NCI-H1105 treated with DMSO at 0.1 percent for 48 hours (cell line): ENCODE results near the gene HLF.
"Not testable (repeated sequence)": the region's sequence is repeated elsewhere in the genome, so short reads cannot be mapped to it uniquely, and the experiment has no call there.

Experiments used
- DNase-seq: peaks from one replicate; lab custom pipeline; 2025; lab: John Stamatoyannopoulos, UW

Gene HLF

GRCh38 chr17:55327225-55328088, 62.7 kb downstream of the HLF start:
- DNase-seq, result no peak

- DNase-seq, result not testable (repeated sequence)
Observed at GRCh38 chr17:55328514-55328913, 63.8 kb downstream of the HLF start.

GRCh38 chr17:55330344-55330933, 65.7 kb downstream of the HLF start:
- DNase-seq, result no peak

GRCh38 chr17:55332296-55333041, 67.7 kb downstream of the HLF start:
- DNase-seq, result peak; percentile 1

GRCh38 chr17:55334285-55334684, 69.5 kb downstream of the HLF start:
- no peak for DNase-seq

- DNase-seq, result no peak
Observed at GRCh38 chr17:55334881-55335540, 70.3 kb downstream of the HLF start.

GRCh38 chr17:55335625-55336024, 70.9 kb downstream of the HLF start:
- DNase-seq, result no peak

- no peak for DNase-seq
Observed at GRCh38 chr17:55336426-55336825, 71.7 kb downstream of the HLF start.

GRCh38 chr17:55340176-55340575, 75.4 kb downstream of the HLF start:
- no peak for DNase-seq

GRCh38 chr17:55340686-55341085, 75.9 kb downstream of the HLF start:
- DNase-seq, result no peak

GRCh38 chr17:55341432-55341831, 76.7 kb downstream of the HLF start:
- no peak for DNase-seq

GRCh38 chr17:55342800-55343585, 78.2 kb downstream of the HLF start:
- DNase-seq, result no peak

GRCh38 chr17:55343900-55344513, 79.2 kb downstream of the HLF start:
- no peak for DNase-seq

GRCh38 chr17:55344514-55344997, 79.8 kb downstream of the HLF start:
- no peak for DNase-seq

GRCh38 chr17:55345132-55345531, 80.4 kb downstream of the HLF start:
- DNase-seq, result no peak

GRCh38 chr17:55346658-55347057, 81.9 kb downstream of the HLF start:
- no peak for DNase-seq

- DNase-seq, result no peak
Observed at GRCh38 chr17:55347341-55347740, 82.6 kb downstream of the HLF start.

- DNase-seq, result peak; percentile 65
Observed at GRCh38 chr17:55348749-55349354, 84.1 kb downstream of the HLF start.

GRCh38 chr17:55350825-55351205, 86.1 kb downstream of the HLF start:
- DNase-seq, result no peak

GRCh38 chr17:55351226-55351625, 86.5 kb downstream of the HLF start:
- DNase-seq, result no peak

- no peak for DNase-seq
Observed at GRCh38 chr17:55354010-55354409, 89.2 kb downstream of the HLF start.
